ENCODE measurements around the gene SMPD2.

Gene SMPD2

GRCh38 chr6:109486068-109486467 lies 45.5 kb downstream of the SMPD2 start:
- no peak for DNase-seq

- no peak for DNase-seq
These were observed 47.5 kb downstream of the SMPD2 start for GRCh38 chr6:109488001-109488400.

- DNase-seq = no peak
These were observed 50.2 kb downstream of the SMPD2 start for GRCh38 chr6:109490713-109491112.

- no peak for DNase-seq
These were observed 50.8 kb downstream of the SMPD2 start for GRCh38 chr6:109491207-109491938.

Data from activated CD4-positive, CD25-positive, alpha-beta regulatory T cell treated with anti-CD3 and anti-CD28 coated beads, Interleukin-2, amount 50 U/mL, for 72 hours (primary cell).